ENCODE results near the gene SOX2.

Gene SOX2

GRCh38 chr3:181704421-181705085 lies 7.2 kb upstream of the SOX2 start:
- DNase-seq (ENCODE audit: low read depth in 2 of 2): no peak

- DNase-seq (ENCODE audit: low read depth in 2 of 2): no peak
Observed at GRCh38 chr3:181705086-181705480, 6.6 kb upstream of the SOX2 start.

- no peak for DNase-seq (ENCODE audit: low read depth in 2 of 2)
Observed at GRCh38 chr3:181707980-181708379, 3.7 kb upstream of the SOX2 start.

GRCh38 chr3:181709537-181710279 lies 2.0 kb upstream of the SOX2 start:
- peak; percentile 49 to 77 for DNase-seq (ENCODE audit: low read depth in 2 of 2)

- no peak for DNase-seq (ENCODE audit: low read depth in 2 of 2)
Observed at GRCh38 chr3:181710345-181711291, 1.1 kb upstream of the SOX2 start.

GRCh38 chr3:181712226-181712552 lies 464 bp downstream of the SOX2 start:
- DNase-seq (ENCODE audit: low read depth in 2 of 2): no peak

- no peak for DNase-seq (ENCODE audit: low read depth in 2 of 2)
Observed at GRCh38 chr3:181712553-181713279, 991 bp downstream of the SOX2 start.

GRCh38 chr3:181713280-181713647 lies 1.5 kb downstream of the SOX2 start:
- no peak for DNase-seq (ENCODE audit: low read depth in 2 of 2)

- no peak for DNase-seq (ENCODE audit: low read depth in 2 of 2)
Observed at GRCh38 chr3:181713676-181714612, 2.2 kb downstream of the SOX2 start.

GRCh38 chr3:181715571-181716340 lies 4.0 kb downstream of the SOX2 start:
- no peak for DNase-seq (ENCODE audit: low read depth in 2 of 2)

- DNase-seq (ENCODE audit: low read depth in 2 of 2): no peak
Observed at GRCh38 chr3:181716966-181717365, 5.2 kb downstream of the SOX2 start.

GRCh38 chr3:181717549-181718171 lies 5.9 kb downstream of the SOX2 start:
- DNase-seq (ENCODE audit: low read depth in 2 of 2): no peak

GRCh38 chr3:181718369-181718768 lies 6.6 kb downstream of the SOX2 start:
- DNase-seq (ENCODE audit: low read depth in 2 of 2): no peak

- DNase-seq (ENCODE audit: low read depth in 2 of 2): no peak
Observed at GRCh38 chr3:181718987-181719911, 7.5 kb downstream of the SOX2 start.

- DNase-seq (ENCODE audit: low read depth in 2 of 2): no peak
Observed at GRCh38 chr3:181719991-181720680, 8.4 kb downstream of the SOX2 start.

- no peak for DNase-seq (ENCODE audit: low read depth in 2 of 2)
Observed at GRCh38 chr3:181721046-181721875, 9.5 kb downstream of the SOX2 start.

- no peak for DNase-seq (ENCODE audit: low read depth in 2 of 2)
Observed at GRCh38 chr3:181722156-181722555, 10.4 kb downstream of the SOX2 start.

Data from stimulated activated CD4-positive, alpha-beta T cell treated with anti-CD3 and anti-CD28 coated beads, Interleukin-4, amount 100 ng/mL, for 48 hours (primary cell).